ENCODE measurements around the gene B3GNT3.

GRCh38 chr19:17752865-17753639 is 41.9 kb upstream of the B3GNT3 start:
- TF ChIP-seq, protein P1, sequence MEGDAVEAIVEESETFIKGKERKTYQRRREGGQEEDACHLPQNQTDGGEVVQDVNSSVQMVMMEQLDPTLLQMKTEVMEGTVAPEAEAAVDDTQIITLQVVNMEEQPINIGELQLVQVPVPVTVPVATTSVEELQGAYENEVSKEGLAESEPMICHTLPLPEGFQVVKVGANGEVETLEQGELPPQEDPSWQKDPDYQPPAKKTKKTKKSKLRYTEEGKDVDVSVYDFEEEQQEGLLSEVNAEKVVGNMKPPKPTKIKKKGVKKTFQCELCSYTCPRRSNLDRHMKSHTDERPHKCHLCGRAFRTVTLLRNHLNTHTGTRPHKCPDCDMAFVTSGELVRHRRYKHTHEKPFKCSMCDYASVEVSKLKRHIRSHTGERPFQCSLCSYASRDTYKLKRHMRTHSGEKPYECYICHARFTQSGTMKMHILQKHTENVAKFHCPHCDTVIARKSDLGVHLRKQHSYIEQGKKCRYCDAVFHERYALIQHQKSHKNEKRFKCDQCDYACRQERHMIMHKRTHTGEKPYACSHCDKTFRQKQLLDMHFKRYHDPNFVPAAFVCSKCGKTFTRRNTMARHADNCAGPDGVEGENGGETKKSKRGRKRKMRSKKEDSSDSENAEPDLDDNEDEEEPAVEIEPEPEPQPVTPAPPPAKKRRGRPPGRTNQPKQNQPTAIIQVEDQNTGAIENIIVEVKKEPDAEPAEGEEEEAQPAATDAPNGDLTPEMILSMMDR (IDR thresholded peaks at IDR 0.05): no peak
- no peak for TF ChIP-seq POLR2AphosphoS5 (IDR thresholded peaks at IDR 0.05)
- TF ChIP-seq POLR2A (IDR thresholded peaks at IDR 0.05): no peak
- no peak for TF ChIP-seq EP300 (IDR thresholded peaks at IDR 0.05)
